IgD-negative memory B cell (primary cell): ENCODE results near the gene TAF6L. TPM values are rescaled to one million over a fixed set of nuclear protein-coding genes. Genes with fewer than 3 reads are reported as not detected.
A peak's percentile ranks its signal among the peaks of the same experiment; 100 is the strongest.

Experiments
- H3K27ac Mint-ChIP-seq, 3 donors: one replicate each; pipeline ENCODE4 v1.8.0; 2020 to 2022; ENCODE audit warnings: mild to moderate bottlenecking in 3 of 3, mixed read lengths in 3 of 3, moderate library complexity in 1 of 3
- H3K27me3 Mint-ChIP-seq: one replicate; pipeline ENCODE4 v1.8.0; 2021; ENCODE audit warnings: mixed read lengths
- H3K36me3 Mint-ChIP-seq: one replicate; pipeline ENCODE4 v1.8.0; 2020; ENCODE audit warnings: mild to moderate bottlenecking, mixed read lengths
- H3K4me1 Mint-ChIP-seq, 3 donors: one replicate each; pipeline ENCODE4 v1.8.0; 2020 to 2022; ENCODE audit warnings: mixed read lengths in 3 of 3, mild to moderate bottlenecking in 1 of 3
- H3K4me3 Mint-ChIP-seq, 4 donors: one replicate each; pipeline ENCODE4 v1.8.0; 2020 to 2022; ENCODE audit warnings: mild to moderate bottlenecking in 4 of 4, mixed read lengths in 4 of 4, moderate library complexity in 3 of 4
- H3K9me3 Mint-ChIP-seq, 3 donors: one replicate each; pipeline ENCODE4 v1.8.0; 2020 to 2021; ENCODE audit warnings: mixed read lengths in 3 of 3, mild to moderate bottlenecking in 1 of 3
- polyA plus RNA-seq: library from polyadenylated mRNA; unstranded; fragments of 300-500 nt; fragmentation: Illumina TruSeq; gene quantifications from one replicate; pipeline ENCODE4 v1.2.3, GENCODE V29; 2021

TAF6L gene
- polyA plus RNA-seq, 1 donor from 2014 or later, result 12.2 TPM

- no peaks in the 10 kb centered on the region for H3K27me3 Mint-ChIP-seq
- peaks cover 2 to 16% (median 10%) of the 10 kb centered on the region in 3 donors for H3K4me1 Mint-ChIP-seq
- H3K27ac Mint-ChIP-seq, result peak overlapping the region in 1 of 3 donors; percentile 42
- no peaks in the 10 kb centered on the region for H3K9me3 Mint-ChIP-seq
- peaks cover 3% of the 10 kb centered on the region for H3K36me3 Mint-ChIP-seq
- peak overlapping the region in 1 of 4 donors; percentile 50 for H3K4me3 Mint-ChIP-seq
Measured at GRCh38 chr11:62782753-62783152, 11.6 kb downstream of the TAF6L start.

GRCh38 chr11:62786318-62787004 lies 15.3 kb downstream of the TAF6L start:
- Mint-ChIP-seq H3K9me3 (no peaks in the 10 kb centered on the region), H3K4me1 (peaks cover 9 to 34% (median 26%) of the 10 kb centered on the region in 3 donors), H3K27ac (peak overlapping the region; percentile 94 to 97 (median 94)), H3K36me3 (peaks cover 3% of the 10 kb centered on the region), H3K4me3 (peak overlapping the region; percentile 88 to 98 (median 93)), H3K27me3 (no peaks in the 10 kb centered on the region)

GRCh38 chr11:62787005-62787759 lies 16.0 kb downstream of the TAF6L start, which contains the start of gene TMEM179B:
Gene TMEM179B, plus strand, starts transcription at chr11:62787402. Its CDS starts 30 bp downstream, at chr11:62787432.
- peaks cover 9 to 36% (median 32%) of the 10 kb centered on the region in 3 donors for H3K4me1 Mint-ChIP-seq
- H3K27me3 Mint-ChIP-seq, result no peaks in the 10 kb centered on the region
- peak within 1 kb of the TSS; percentile 95 to 98 (median 96) for H3K4me3 Mint-ChIP-seq
- H3K36me3 Mint-ChIP-seq, result peaks cover 3% of the 10 kb centered on the region
- no peaks in the 10 kb centered on the region for H3K9me3 Mint-ChIP-seq
- H3K27ac Mint-ChIP-seq, result peak within 1 kb of the TSS; percentile 94 to 97 (median 94)

- peak overlapping the region; percentile 85 to 98 (median 96) for H3K4me3 Mint-ChIP-seq
- H3K4me1 Mint-ChIP-seq, result peaks cover 9 to 40% (median 37%) of the 10 kb centered on the region in 3 donors
- H3K9me3 Mint-ChIP-seq, result no peaks in the 10 kb centered on the region
- H3K36me3 Mint-ChIP-seq, result peaks cover under 1% of the 10 kb centered on the region
- H3K27me3 Mint-ChIP-seq, result no peaks in the 10 kb centered on the region
- peak overlapping the region in 2 of 3 donors; percentile 51 to 94 for H3K27ac Mint-ChIP-seq
Measured at GRCh38 chr11:62788991-62789390, 17.8 kb downstream of the TAF6L start.

GRCh38 chr11:62789576-62789975 lies 18.4 kb downstream of the TAF6L start:
- H3K4me1 Mint-ChIP-seq, result peaks cover 9 to 40% (median 37%) of the 10 kb centered on the region in 3 donors
- H3K9me3 Mint-ChIP-seq, result no peaks in the 10 kb centered on the region
- H3K36me3 Mint-ChIP-seq, result peaks cover 1% of the 10 kb centered on the region

GRCh38 chr11:62791501-62792201 lies 20.5 kb downstream of the TAF6L start, which contains the start of gene TMEM223:
Gene TMEM223, minus strand, starts transcription at chr11:62792006. Its CDS starts 12 bp downstream, at chr11:62791994.
- H3K4me3 Mint-ChIP-seq, result peak within 1 kb of the TSS; percentile 89 to 98 (median 92)
- H3K27ac Mint-ChIP-seq, result peak within 1 kb of the TSS; percentile 89 to 94 (median 89)
- no peaks in the 10 kb centered on the region for H3K9me3 Mint-ChIP-seq
- H3K36me3 Mint-ChIP-seq, result peaks cover 1% of the 10 kb centered on the region
- H3K4me1 Mint-ChIP-seq, result peaks cover 9 to 32% (median 29%) of the 10 kb centered on the region in 3 donors
- no peaks in the 10 kb centered on the region for H3K27me3 Mint-ChIP-seq

More at GRCh38 chr11:62789576-62789975, 18.4 kb downstream of the TAF6L start:
- Mint-ChIP-seq H3K27me3 (no peaks in the 10 kb centered on the region), H3K4me3 (peak overlapping the region; percentile 85 to 98 (median 96)), H3K27ac (peak overlapping the region in 2 of 3 donors; percentile 80 to 94)

- Mint-ChIP-seq H3K36me3 (peaks cover 1% of the 10 kb centered on the region), H3K27me3 (no peaks in the 10 kb centered on the region), H3K27ac (peak overlapping the region; percentile 89 to 94 (median 89))
Measured at GRCh38 chr11:62792202-62792575, 21.0 kb downstream of the TAF6L start.

GRCh38 chr11:62794201-62794775 lies 23.1 kb downstream of the TAF6L start:
- H3K36me3 Mint-ChIP-seq, result peaks cover 1% of the 10 kb centered on the region
- H3K4me3 Mint-ChIP-seq, result peak overlapping the region in 1 of 4 donors; percentile 11
- H3K4me1 Mint-ChIP-seq, result peaks cover 5 to 22% (median 20%) of the 10 kb centered on the region in 3 donors
- H3K27me3 Mint-ChIP-seq, result no peaks in the 10 kb centered on the region
- peak overlapping the region; percentile 19 to 73 (median 60) for H3K27ac Mint-ChIP-seq
- no peaks in the 10 kb centered on the region for H3K9me3 Mint-ChIP-seq

More at GRCh38 chr11:62792202-62792575, 21.0 kb downstream of the TAF6L start:
- H3K4me1 Mint-ChIP-seq, result peaks cover 9 to 32% (median 27%) of the 10 kb centered on the region in 3 donors
- H3K9me3 Mint-ChIP-seq, result no peaks in the 10 kb centered on the region
- peak overlapping the region; percentile 89 to 98 (median 92) for H3K4me3 Mint-ChIP-seq

GRCh38 chr11:62796281-62796680 lies 25.1 kb downstream of the TAF6L start:
- Mint-ChIP-seq H3K4me3 (peak overlapping the region in 1 of 4 donors; percentile 11), H3K4me1 (peaks cover 0 to 11% (median 7%) of the 10 kb centered on the region in 3 donors), H3K36me3 (peaks cover 9% of the 10 kb centered on the region), H3K27me3 (no peaks in the 10 kb centered on the region), H3K9me3 (no peaks in the 10 kb centered on the region), H3K27ac (peak overlapping the region in 1 of 3 donors; percentile 11)

- H3K4me1 Mint-ChIP-seq, result peaks cover under 1 to 8% (median 7%) of the 10 kb centered on the region in 3 donors
- peak overlapping the region in 2 of 4 donors; percentile 39 to 68 for H3K4me3 Mint-ChIP-seq
- peaks cover 11% of the 10 kb centered on the region for H3K36me3 Mint-ChIP-seq
- H3K27me3 Mint-ChIP-seq, result no peaks in the 10 kb centered on the region
- peak overlapping the region in 2 of 3 donors; percentile 13 to 62 for H3K27ac Mint-ChIP-seq
- no peaks in the 10 kb centered on the region for H3K9me3 Mint-ChIP-seq
Measured at GRCh38 chr11:62799486-62799885, 28.3 kb downstream of the TAF6L start.

GRCh38 chr11:62801071-62801470 lies 29.9 kb downstream of the TAF6L start:
- peaks cover 11% of the 10 kb centered on the region for H3K36me3 Mint-ChIP-seq
- H3K4me3 Mint-ChIP-seq, result peak overlapping the region in 1 of 4 donors; percentile 79
- H3K27me3 Mint-ChIP-seq, result no peaks in the 10 kb centered on the region
- H3K9me3 Mint-ChIP-seq, result no peaks in the 10 kb centered on the region
- H3K27ac Mint-ChIP-seq, result no peak overlapping the region
- H3K4me1 Mint-ChIP-seq, result peaks cover 10 to 13% (median 11%) of the 10 kb centered on the region in 3 donors

GRCh38 chr11:62804310-62805075 lies 33.3 kb downstream of the TAF6L start:
- Mint-ChIP-seq H3K9me3 (no peaks in the 10 kb centered on the region), H3K27ac (peak overlapping the region; percentile 92 to 99 (median 97)), H3K4me3 (peak overlapping the region; percentile 98 to 99 (median 98)), H3K4me1 (peaks cover 13 to 15% (median 13%) of the 10 kb centered on the region in 3 donors), H3K27me3 (no peaks in the 10 kb centered on the region), H3K36me3 (peaks cover 11% of the 10 kb centered on the region)

GRCh38 chr11:62805076-62805892 lies 34.1 kb downstream of the TAF6L start, which contains the start of gene NXF1:
Gene NXF1, minus strand, starts transcription at chr11:62805440. Its CDS starts 84 bp downstream, at chr11:62805356.
- H3K4me1 Mint-ChIP-seq, result peaks cover 13 to 15% (median 13%) of the 10 kb centered on the region in 3 donors
- no peaks in the 10 kb centered on the region for H3K27me3 Mint-ChIP-seq
- no peaks in the 10 kb centered on the region for H3K9me3 Mint-ChIP-seq
- H3K4me3 Mint-ChIP-seq, result peak within 1 kb of the TSS; percentile 98 to 99 (median 98)
- peaks cover 6% of the 10 kb centered on the region for H3K36me3 Mint-ChIP-seq
- peak within 1 kb of the TSS; percentile 97 to 99 (median 98) for H3K27ac Mint-ChIP-seq
